A549 treated with GW870086 at 1 μM for 4 hours (cell line): ENCODE results near the gene ARHGAP21. TPM values are rescaled to one million over a fixed set of nuclear protein-coding genes. Genes with fewer than 3 reads are reported as not detected.

Experiments used
- total RNA-seq: library from RNA; stranded (reverse); fragments of 200-300 nt; extraction: Qiagen RNA extraction; gene quantifications from 5 replicates; pipeline ENCODE4 v1.2.3, GENCODE V29; 2022; ENCODE audit warnings: low read depth

Gene ARHGAP21
- total RNA-seq: 37.6 to 48.9 TPM (median 46.4 TPM) in 5 replicates

GRCh38 chr10:24723788-24724380 lies at the start of gene ARHGAP21:
Gene ARHGAP21 (minus strand): TSS chr10:24723887. CDS start chr10:24721899, 1,988 bp downstream.

Other genes starting within 250 kb of the ARHGAP21 start
- 16.5 to 18.4 TPM (median 17.0 TPM) in 5 replicates for gene PRTFDC1, start 228.7 kb upstream of the ARHGAP21 start, total RNA-seq